Breast epithelium (tissue), 3 donors: ENCODE data around the gene GNAZ.

ENCODE experiments used
- POLR2A ChIP-seq: fragments of 450-650 bp; IDR thresholded peaks from one replicate; pipeline ENCODE4 v1.6.1; 2016; ENCODE audit warnings: antibody characterized with exemption, mild to moderate bottlenecking, moderate library complexity
- TF ChIP-seq, protein P1 (sequence below), 3 donors: fragments of 450-650 bp; IDR thresholded peaks; one replicate each; pipeline ENCODE4 v1.5.1; 2016 to 2017; ENCODE audit warnings: antibody characterized with exemption in 3 of 3, mild to moderate bottlenecking in 3 of 3, moderate library complexity in 3 of 3

DNA sequence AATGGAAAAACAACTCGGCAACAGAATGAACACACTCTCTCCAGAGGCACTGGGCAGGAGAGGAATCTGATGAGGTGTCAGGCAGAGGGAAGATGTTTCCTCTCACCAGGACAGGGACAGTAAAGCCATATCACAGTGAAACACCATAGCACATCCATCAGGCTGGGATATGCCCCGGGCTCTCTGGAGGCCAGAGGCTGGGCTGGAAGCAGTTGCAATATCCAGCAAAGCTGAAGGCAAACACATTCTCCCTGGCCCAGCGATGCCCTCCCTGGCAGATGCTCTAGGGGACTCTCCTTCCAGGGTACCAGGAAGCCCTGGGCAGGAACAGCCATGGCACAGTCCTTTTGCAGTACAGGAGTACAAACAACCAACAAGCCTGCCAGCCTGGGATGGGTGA lies 60.4 kb downstream of the GNAZ start:
- TF ChIP-seq, protein P1, sequence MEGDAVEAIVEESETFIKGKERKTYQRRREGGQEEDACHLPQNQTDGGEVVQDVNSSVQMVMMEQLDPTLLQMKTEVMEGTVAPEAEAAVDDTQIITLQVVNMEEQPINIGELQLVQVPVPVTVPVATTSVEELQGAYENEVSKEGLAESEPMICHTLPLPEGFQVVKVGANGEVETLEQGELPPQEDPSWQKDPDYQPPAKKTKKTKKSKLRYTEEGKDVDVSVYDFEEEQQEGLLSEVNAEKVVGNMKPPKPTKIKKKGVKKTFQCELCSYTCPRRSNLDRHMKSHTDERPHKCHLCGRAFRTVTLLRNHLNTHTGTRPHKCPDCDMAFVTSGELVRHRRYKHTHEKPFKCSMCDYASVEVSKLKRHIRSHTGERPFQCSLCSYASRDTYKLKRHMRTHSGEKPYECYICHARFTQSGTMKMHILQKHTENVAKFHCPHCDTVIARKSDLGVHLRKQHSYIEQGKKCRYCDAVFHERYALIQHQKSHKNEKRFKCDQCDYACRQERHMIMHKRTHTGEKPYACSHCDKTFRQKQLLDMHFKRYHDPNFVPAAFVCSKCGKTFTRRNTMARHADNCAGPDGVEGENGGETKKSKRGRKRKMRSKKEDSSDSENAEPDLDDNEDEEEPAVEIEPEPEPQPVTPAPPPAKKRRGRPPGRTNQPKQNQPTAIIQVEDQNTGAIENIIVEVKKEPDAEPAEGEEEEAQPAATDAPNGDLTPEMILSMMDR (IDR thresholded peaks at IDR 0.05): no peak
- no peak for TF ChIP-seq POLR2A
